PC-9 (cell line): ENCODE measurements around the gene SELENOW. TPM values are rescaled to one million over a fixed set of nuclear protein-coding genes. Genes with fewer than 3 reads are reported as not detected.
A peak's percentile ranks its signal among the peaks of the same experiment; 100 is the strongest.

Experiments used
- BruUV-seq: library from RNA; stranded (reverse); fragments of 400-500 nt; replicated peaks from 2 replicates; lab custom pipeline; 2021; lab: Mats Ljungman, UMichigan
- CTCF ChIA-PET: fragments of 300-600 bp; sonication (Branson Sonifier 250); formaldehyde crosslinking; loops from one replicate; lab custom pipeline; 2022; ENCODE audit warnings: antibody characterized with exemption; lab: Charles Lee
- POLR2A ChIA-PET: fragments of 300-600 bp; sonication (Branson Sonifier 250); formaldehyde crosslinking; loops from one replicate; lab custom pipeline; 2022; ENCODE audit warnings: antibody characterized with exemption; ENCODE audit not compliant: unreplicated experiment; lab: Charles Lee
- DNase-seq, 2 experiments: peaks; one replicate each; pipeline versions ENCODE4 v3.0.0 to v3.0.0-alpha.2; 2015 to 2022; ENCODE audit warnings: mixed read lengths in 1 of 2
- H2AFZ ChIP-seq: fragments of 200-600 bp; sonication (generic); 2 replicates; pipeline ENCODE4 v1.8.1; 2017; ENCODE audit warnings: antibody characterized with exemption
- H3F3A ChIP-seq: fragments of 200-600 bp; sonication (generic); 2 replicates; pipeline ENCODE4 v1.8.1; 2017; ENCODE audit warnings: antibody characterized with exemption, mild to moderate bottlenecking, low read depth; ENCODE audit not compliant: insufficient read depth
- H3K27ac ChIP-seq: fragments of 200-600 bp; sonication (generic); 2 replicates; pipeline ENCODE4 v1.6.1; 2016; ENCODE audit warnings: mixed run types
- H3K27me3 ChIP-seq: fragments of 200-600 bp; sonication (generic); 2 replicates; pipeline ENCODE4 v1.6.1; 2016; ENCODE audit warnings: low read depth, mixed run types; ENCODE audit not compliant: insufficient read depth
- H3K36me3 ChIP-seq: fragments of 200-600 bp; sonication (generic); 2 replicates; pipeline ENCODE4 v1.6.1; 2016; ENCODE audit warnings: low read depth, mixed run types
- H3K4me1 ChIP-seq: fragments of 200-600 bp; sonication (generic); replicated peaks from 2 replicates; pipeline ENCODE4 v1.6.1; 2016; ENCODE audit warnings: mixed run types; ENCODE audit not compliant: insufficient read depth
- H3K4me2 ChIP-seq: fragments of 200-600 bp; sonication (generic); 2 replicates; pipeline ENCODE4 v1.6.1; 2017; ENCODE audit warnings: mixed run types
- H3K4me3 ChIP-seq: fragments of 200-600 bp; sonication (generic); 2 replicates; pipeline ENCODE4 v1.6.1; 2016; ENCODE audit warnings: mixed run types
- H3K79me2 ChIP-seq: fragments of 200-600 bp; sonication (generic); 2 replicates; pipeline ENCODE4 v1.6.1; 2017; ENCODE audit warnings: low read depth, mixed run types
- H3K9me2 ChIP-seq: fragments of 200-600 bp; sonication (generic); 2 replicates; pipeline ENCODE4 v1.8.1; 2017; ENCODE audit warnings: mild to moderate bottlenecking; ENCODE audit not compliant: insufficient read depth
- H3K9me3 ChIP-seq: fragments of 200-600 bp; sonication (generic); 2 replicates; pipeline ENCODE4 v1.8.1; 2016; ENCODE audit warnings: low read depth; ENCODE audit not compliant: insufficient read depth
- H4K20me1 ChIP-seq: fragments of 200-600 bp; sonication (generic); 2 replicates; pipeline ENCODE4 v1.8.1; 2017; ENCODE audit not compliant: insufficient read depth
- CTCF ChIP-seq: fragments of 200-600 bp; sonication (generic); conservative IDR thresholded peaks from 2 replicates; pipeline ENCODE4 v1.6.1; 2017; ENCODE audit warnings: mixed run types, antibody characterized with exemption, mild to moderate bottlenecking, moderate library complexity
- EZH2 ChIP-seq: fragments of 200-600 bp; sonication (generic); IDR thresholded peaks from 2 replicates; pipeline ENCODE4 v1.8.0; 2017; ENCODE audit warnings: antibody characterized with exemption, low read depth
- intact Hi-C: fragments of 100-400 bp; cut with micrococcal nuclease; formaldehyde crosslinking; loops from one replicate; pipeline ENCODE4 v1.10.0; 2022; ENCODE audit not compliant: unreplicated experiment
- total RNA-seq: library from RNA; stranded (reverse); gene quantifications from 2 replicates; pipeline ENCODE4 v1.2.3, GENCODE V29; 2021

Gene SELENOW
- total RNA-seq, 1 experiment from 2014 or later, result 186 TPM

GRCh38 chr19:47805313-47805712 is 26.8 kb downstream of the SELENOW start:
- Histone ChIP-seq H3K27ac (no peak overlapping the region), H3K9me3 (no peaks in the 10 kb centered on the region), H3F3A (peaks cover 10% of the 10 kb centered on the region), H4K20me1 (no peaks in the 10 kb centered on the region), H3K9me2 (no peaks in the 10 kb centered on the region), H3K36me3 (no peaks in the 10 kb centered on the region), H3K4me1 (no peaks in the 10 kb centered on the region), H3K4me3 (no peak overlapping the region), H3K79me2 (no peaks in the 10 kb centered on the region), H3K27me3 (no peaks in the 10 kb centered on the region), H3K4me2 (no peak overlapping the region), H2AFZ (no peak overlapping the region)
- TF ChIP-seq CTCF (no peak), EZH2 (no peak)
- ChIA-PET CTCF (no interaction called here), POLR2A (no interaction called here)
- BruUV-seq, result no TSS peak
- no peak for DNase-seq
- intact Hi-C loops, result no loop called here

GRCh38 chr19:47806435-47806834 is 27.9 kb downstream of the SELENOW start:
- no peak overlapping the region for H2AFZ ChIP-seq
- BruUV-seq, result no TSS peak
- H3K36me3 ChIP-seq, result no peaks in the 10 kb centered on the region
- H3K4me1 ChIP-seq, result no peaks in the 10 kb centered on the region
- intact Hi-C loops, result no loop called here
- H3K27me3 ChIP-seq, result no peaks in the 10 kb centered on the region
- ChIA-PET POLR2A (interaction anchor here (0.9 kb wide), 1 partner anchor 183 kb away, joined by 5 read pairs; no protein-coding TSS in a partner anchor), CTCF (interaction anchor here (0.6 to 1.0 kb wide), 2 partner anchors 13 to 17 kb away, joined by 3 read pairs; no protein-coding TSS in a partner anchor)
- no peaks in the 10 kb centered on the region for H3K79me2 ChIP-seq
- H3K9me2 ChIP-seq, result no peaks in the 10 kb centered on the region
- no peaks in the 10 kb centered on the region for H4K20me1 ChIP-seq
- H3F3A ChIP-seq, result peaks cover 10% of the 10 kb centered on the region
- H3K9me3 ChIP-seq, result no peaks in the 10 kb centered on the region
- TF ChIP-seq EZH2, result no peak
- no peak overlapping the region for H3K4me2 ChIP-seq
- H3K4me3 ChIP-seq, result no peak overlapping the region
- DNase-seq, result no peak
- H3K27ac ChIP-seq, result no peak overlapping the region

GRCh38 chr19:47813304-47813994 is 34.9 kb downstream of the SELENOW start:
- TF ChIP-seq CTCF (peak; percentile 78), EZH2 (no peak)
- BruUV-seq, result no TSS peak
- peaks cover 16% of the 10 kb centered on the region for H3K27me3 ChIP-seq
- ChIA-PET CTCF (no interaction called here), POLR2A (no interaction called here)
- no peaks in the 10 kb centered on the region for H3K4me1 ChIP-seq
- peaks cover 10% of the 10 kb centered on the region for H3F3A ChIP-seq
- peak; percentile 49 to 78 for DNase-seq
- H3K27ac ChIP-seq, result no peak overlapping the region
- no peaks in the 10 kb centered on the region for H3K9me3 ChIP-seq
- no peaks in the 10 kb centered on the region for H4K20me1 ChIP-seq
- no peaks in the 10 kb centered on the region for H3K79me2 ChIP-seq
- no peaks in the 10 kb centered on the region for H3K9me2 ChIP-seq
- H3K36me3 ChIP-seq, result no peaks in the 10 kb centered on the region
- H3K4me2 ChIP-seq, result no peak overlapping the region
- intact Hi-C loops, result no loop called here
- H3K4me3 ChIP-seq, result no peak overlapping the region
- H2AFZ ChIP-seq, result no peak overlapping the region
